ENCODE data around the gene OPCML.

Gene OPCML

DNA sequence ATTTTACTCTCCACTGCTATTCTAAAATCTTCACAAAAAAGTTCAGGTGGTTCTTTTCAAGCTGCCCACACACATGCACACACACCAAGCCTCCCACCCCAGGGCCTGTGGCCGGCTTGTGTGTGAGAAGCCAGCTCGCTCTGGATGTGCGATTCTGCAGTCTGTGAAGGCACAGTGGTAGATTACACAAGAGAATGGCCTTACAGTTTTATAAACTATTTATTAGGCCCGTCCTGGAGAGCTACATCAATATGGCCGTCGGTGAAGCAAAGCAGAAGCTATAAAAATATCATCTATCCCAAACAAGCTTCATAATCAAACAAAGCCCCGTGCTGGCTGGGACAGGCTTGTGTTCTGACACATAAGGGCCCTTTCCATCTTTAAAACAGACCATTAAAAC, 240.5 kb downstream of the OPCML start:
- Mint-ChIP-seq H3K27ac (no peak overlapping the region), H3K4me3 (no peak overlapping the region), H3K4me1 (no peaks in the 10 kb centered on the region), H3K27me3 (no peaks in the 10 kb centered on the region), H3K9me3 (no peaks in the 10 kb centered on the region), H3K36me3 (no peaks in the 10 kb centered on the region)

DNA sequence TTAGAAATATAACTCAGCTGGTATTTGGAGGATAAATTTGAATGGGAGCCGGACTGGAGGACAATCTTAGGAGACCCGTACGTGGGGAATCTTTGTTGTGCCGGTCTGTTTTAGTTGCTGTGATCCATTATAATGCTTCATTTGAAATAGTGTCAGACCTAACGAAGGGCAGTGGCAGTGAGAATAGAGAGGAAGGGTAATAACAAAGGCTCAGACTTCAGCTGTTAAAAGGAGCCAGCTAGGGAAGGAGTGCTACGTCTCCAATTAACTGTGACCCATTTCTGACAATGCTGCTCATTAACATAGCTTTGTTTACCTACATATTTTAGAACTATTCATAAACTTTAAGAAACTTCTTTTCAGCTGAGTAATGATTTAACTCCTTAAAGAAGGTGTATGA, 246.9 kb downstream of the OPCML start:
- no peaks in the 10 kb centered on the region for H3K27me3 Mint-ChIP-seq
- no peaks in the 10 kb centered on the region for H3K9me3 Mint-ChIP-seq
- H3K4me3 Mint-ChIP-seq, result no peak overlapping the region
- H3K27ac Mint-ChIP-seq, result no peak overlapping the region
- no peaks in the 10 kb centered on the region for H3K36me3 Mint-ChIP-seq
- no peaks in the 10 kb centered on the region for H3K4me1 Mint-ChIP-seq

DNA sequence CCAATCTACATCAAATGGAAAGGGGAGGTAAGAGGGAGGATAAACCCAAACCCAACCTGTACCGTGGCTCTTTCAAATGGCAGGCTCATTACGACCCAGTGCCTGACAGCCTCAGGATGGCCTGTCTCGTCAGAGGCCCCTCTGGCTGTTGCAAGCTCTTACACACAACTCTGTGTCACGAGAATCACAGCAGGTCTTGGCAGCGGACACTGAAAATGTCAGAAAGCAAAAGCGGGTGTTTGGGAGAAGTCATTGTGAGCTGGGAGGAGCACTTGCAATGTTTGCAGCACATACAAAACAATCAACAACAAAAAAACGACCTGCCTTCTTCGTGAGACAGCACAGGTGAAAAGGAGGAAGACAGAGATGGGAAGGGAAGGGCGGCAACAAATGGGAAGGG, 248.1 kb downstream of the OPCML start:
- no peaks in the 10 kb centered on the region for H3K27me3 Mint-ChIP-seq
- no peak overlapping the region for H3K27ac Mint-ChIP-seq
- H3K36me3 Mint-ChIP-seq, result no peaks in the 10 kb centered on the region
- H3K4me3 Mint-ChIP-seq, result no peak overlapping the region
- H3K9me3 Mint-ChIP-seq, result no peaks in the 10 kb centered on the region
- H3K4me1 Mint-ChIP-seq, result no peaks in the 10 kb centered on the region

- Mint-ChIP-seq H3K27me3 (no peaks in the 10 kb centered on the region), H3K36me3 (no peaks in the 10 kb centered on the region), H3K9me3 (no peaks in the 10 kb centered on the region), H3K27ac (no peak overlapping the region), H3K4me1 (no peaks in the 10 kb centered on the region), H3K4me3 (no peak overlapping the region)
Observed at GRCh38 chr11:133277886-133278285, 254.4 kb downstream of the OPCML start.

DNA sequence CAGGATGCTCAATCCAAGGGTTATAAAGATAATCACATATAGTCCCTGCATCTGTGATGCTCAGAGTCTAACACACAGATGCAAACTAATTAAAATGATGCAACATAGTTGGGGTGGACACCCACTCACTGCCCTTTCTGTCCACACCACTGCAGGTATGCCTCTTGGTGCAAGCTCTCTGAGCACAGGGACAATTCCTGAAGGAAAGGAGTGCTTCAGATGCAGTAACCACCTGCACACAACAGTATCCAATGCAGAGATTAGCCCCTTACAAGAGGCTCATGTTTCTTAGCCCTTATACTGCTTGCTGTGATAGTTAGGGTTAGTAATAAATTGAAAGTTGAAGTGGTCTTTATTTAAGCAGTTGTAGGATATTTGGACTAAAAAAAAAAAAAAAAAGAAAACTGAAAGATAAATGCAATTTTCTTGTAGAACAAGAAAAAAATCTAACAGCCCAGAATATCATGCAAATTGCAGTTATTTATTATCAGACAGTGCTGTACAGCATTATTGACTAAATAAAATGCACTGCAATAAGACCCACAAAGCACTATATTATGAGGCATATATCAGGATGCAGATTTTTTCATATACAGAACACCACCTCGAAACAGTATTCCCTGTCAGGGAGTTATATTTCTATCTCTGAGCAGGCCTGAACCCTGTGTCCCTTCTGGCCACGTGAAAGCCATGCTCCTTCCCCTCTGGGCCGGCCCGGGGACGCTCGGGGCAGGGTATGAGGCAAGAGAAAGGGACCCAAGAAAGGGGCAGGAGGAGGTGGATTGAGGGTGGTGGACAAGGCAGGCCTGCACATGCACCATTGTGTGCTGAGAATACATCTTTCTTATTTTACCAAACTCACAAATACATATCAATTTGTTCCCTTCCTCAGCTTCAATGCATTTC, 260.2 kb downstream of the OPCML start:
- H3K27ac Mint-ChIP-seq, result no peak overlapping the region
- no peaks in the 10 kb centered on the region for H3K36me3 Mint-ChIP-seq
- no peaks in the 10 kb centered on the region for H3K9me3 Mint-ChIP-seq
- no peak overlapping the region for H3K4me3 Mint-ChIP-seq
- H3K27me3 Mint-ChIP-seq, result peaks cover 2% of the 10 kb centered on the region
- H3K4me1 Mint-ChIP-seq, result no peaks in the 10 kb centered on the region

- peaks cover 2% of the 10 kb centered on the region for H3K27me3 Mint-ChIP-seq
- no peak overlapping the region for H3K4me3 Mint-ChIP-seq
- no peaks in the 10 kb centered on the region for H3K9me3 Mint-ChIP-seq
- no peaks in the 10 kb centered on the region for H3K36me3 Mint-ChIP-seq
- H3K4me1 Mint-ChIP-seq, result no peaks in the 10 kb centered on the region
- H3K27ac Mint-ChIP-seq, result no peak overlapping the region
Observed at GRCh38 chr11:133271206-133271605, 261.1 kb downstream of the OPCML start.

DNA sequence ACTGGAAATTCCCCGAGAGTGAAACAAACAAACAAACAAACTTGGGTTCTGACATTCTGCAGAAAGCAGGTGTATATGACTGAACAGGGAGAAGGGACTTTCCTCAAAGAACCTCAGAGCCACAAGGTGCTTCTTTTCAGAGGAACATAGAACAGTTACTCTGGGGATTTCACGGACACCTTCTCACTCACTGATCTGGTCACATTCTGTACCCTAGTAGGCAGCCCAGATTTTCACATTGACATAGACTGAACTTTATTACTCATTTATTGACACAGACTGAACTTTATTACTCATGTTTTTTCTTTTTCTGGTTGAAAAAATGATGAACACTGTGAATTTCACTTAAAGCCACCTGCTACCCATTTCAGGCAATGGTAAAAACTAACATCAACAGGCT, 263.0 kb downstream of the OPCML start:
- Mint-ChIP-seq H3K4me1 (no peaks in the 10 kb centered on the region), H3K36me3 (no peaks in the 10 kb centered on the region), H3K9me3 (no peaks in the 10 kb centered on the region), H3K27me3 (peaks cover 2% of the 10 kb centered on the region), H3K4me3 (no peak overlapping the region), H3K27ac (no peak overlapping the region)

DNA sequence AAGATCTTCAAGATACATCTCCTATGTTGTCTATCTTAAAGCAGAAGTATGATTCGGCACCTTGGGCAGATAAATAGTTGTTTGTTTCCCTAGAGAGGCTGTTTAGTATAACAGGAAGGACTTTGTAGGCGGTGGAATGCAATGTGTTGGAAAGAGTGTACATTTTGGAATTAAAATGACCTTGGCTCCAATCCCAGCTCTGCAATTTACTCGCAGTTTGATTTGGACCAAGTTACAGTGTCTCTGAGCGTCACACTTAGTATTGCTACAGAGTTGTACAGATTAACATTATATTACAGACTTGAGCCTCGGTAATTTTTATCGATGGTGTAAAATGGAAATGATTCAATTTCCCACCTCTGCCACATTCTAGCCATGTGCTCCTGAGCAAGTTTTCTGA, 265.3 kb downstream of the OPCML start:
- no peak overlapping the region for H3K4me3 Mint-ChIP-seq
- no peak overlapping the region for H3K27ac Mint-ChIP-seq
- H3K36me3 Mint-ChIP-seq, result no peaks in the 10 kb centered on the region
- no peaks in the 10 kb centered on the region for H3K9me3 Mint-ChIP-seq
- H3K27me3 Mint-ChIP-seq, result peaks cover 2% of the 10 kb centered on the region
- no peaks in the 10 kb centered on the region for H3K4me1 Mint-ChIP-seq

GRCh38 chr11:133265530-133266035, 266.7 kb downstream of the OPCML start:
- H3K4me3 Mint-ChIP-seq, result no peak overlapping the region
- H3K36me3 Mint-ChIP-seq, result no peaks in the 10 kb centered on the region
- H3K27me3 Mint-ChIP-seq, result peaks cover 2% of the 10 kb centered on the region
- no peaks in the 10 kb centered on the region for H3K9me3 Mint-ChIP-seq
- H3K27ac Mint-ChIP-seq, result no peak overlapping the region
- H3K4me1 Mint-ChIP-seq, result no peaks in the 10 kb centered on the region

GRCh38 chr11:133263332-133263731, 269.0 kb downstream of the OPCML start:
- Mint-ChIP-seq H3K4me3 (no peak overlapping the region), H3K27ac (no peak overlapping the region), H3K36me3 (no peaks in the 10 kb centered on the region), H3K9me3 (peaks cover 7% of the 10 kb centered on the region), H3K4me1 (no peaks in the 10 kb centered on the region), H3K27me3 (peaks cover 2% of the 10 kb centered on the region)

DNA sequence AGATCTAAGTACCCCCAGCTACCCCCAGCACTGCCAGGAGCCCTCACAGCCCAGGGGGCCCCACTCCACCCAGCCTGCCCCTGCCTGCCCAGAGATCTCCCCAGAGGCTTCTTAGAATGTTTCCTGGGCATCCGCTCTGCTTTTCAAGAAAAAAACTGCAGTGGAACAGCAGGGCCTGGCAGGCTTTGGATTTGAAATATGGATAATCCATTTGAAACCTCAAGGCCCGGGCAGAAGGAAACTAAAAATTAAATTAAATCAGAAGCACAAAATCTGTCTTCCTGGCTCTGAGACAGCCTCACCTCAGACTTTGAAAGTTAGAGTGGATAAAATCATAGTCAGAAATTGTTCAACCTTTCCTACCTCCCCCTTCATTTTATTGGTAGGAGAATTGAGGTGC, 273.6 kb downstream of the OPCML start:
- peaks cover 7% of the 10 kb centered on the region for H3K9me3 Mint-ChIP-seq
- H3K4me3 Mint-ChIP-seq, result no peak overlapping the region
- no peak overlapping the region for H3K27ac Mint-ChIP-seq
- no peaks in the 10 kb centered on the region for H3K4me1 Mint-ChIP-seq
- no peaks in the 10 kb centered on the region for H3K36me3 Mint-ChIP-seq
- H3K27me3 Mint-ChIP-seq, result no peaks in the 10 kb centered on the region

DNA sequence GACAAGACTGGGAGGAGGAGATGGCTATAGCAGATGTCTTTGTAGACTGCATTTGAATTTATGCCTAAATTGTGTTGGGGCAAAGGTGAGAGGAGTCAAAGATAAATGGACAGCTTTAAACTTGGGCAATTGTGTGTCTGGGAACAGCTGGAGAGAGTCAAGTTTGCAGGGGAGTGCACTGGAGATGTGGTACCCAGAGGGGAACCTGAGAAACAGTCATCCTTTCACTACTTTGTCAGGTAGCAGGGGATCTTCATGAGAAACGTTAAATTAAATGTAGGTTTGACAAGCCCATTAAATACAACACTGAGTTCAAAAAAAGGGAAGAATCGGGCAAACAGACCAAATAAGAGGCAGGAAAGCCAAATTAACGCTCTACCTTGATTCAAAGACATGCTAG, 277.7 kb downstream of the OPCML start:
- H3K27me3 Mint-ChIP-seq, result no peaks in the 10 kb centered on the region
- H3K4me1 Mint-ChIP-seq, result no peaks in the 10 kb centered on the region
- H3K36me3 Mint-ChIP-seq, result no peaks in the 10 kb centered on the region
- no peak overlapping the region for H3K4me3 Mint-ChIP-seq
- H3K27ac Mint-ChIP-seq, result no peak overlapping the region
- H3K9me3 Mint-ChIP-seq, result peaks cover under 1% of the 10 kb centered on the region

DNA sequence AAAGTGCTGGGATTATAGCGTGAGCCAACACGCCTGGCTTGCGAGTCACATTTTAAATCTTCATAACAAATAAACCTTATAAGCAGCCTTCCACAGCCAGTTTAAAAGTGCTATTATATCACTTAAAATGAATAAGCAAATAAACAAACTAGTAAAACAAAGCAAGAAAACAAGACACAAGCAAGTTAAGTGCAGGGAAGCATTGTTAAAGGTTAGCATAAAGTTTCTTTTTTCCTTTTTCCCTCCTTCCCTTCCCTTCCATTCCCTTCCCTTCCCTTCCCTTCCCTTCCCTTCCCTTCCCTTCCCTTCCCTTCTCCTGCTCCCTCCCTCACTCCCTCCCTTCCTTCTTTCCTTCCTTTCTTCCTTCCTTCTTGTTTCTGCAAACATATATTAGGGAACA, 278.7 kb downstream of the OPCML start:
- Mint-ChIP-seq H3K36me3 (no peaks in the 10 kb centered on the region), H3K27ac (no peak overlapping the region), H3K4me1 (no peaks in the 10 kb centered on the region), H3K27me3 (no peaks in the 10 kb centered on the region), H3K9me3 (no peaks in the 10 kb centered on the region), H3K4me3 (no peak overlapping the region)

- Mint-ChIP-seq H3K27ac (no peak overlapping the region), H3K4me3 (no peak overlapping the region), H3K9me3 (no peaks in the 10 kb centered on the region), H3K36me3 (no peaks in the 10 kb centered on the region), H3K4me1 (no peaks in the 10 kb centered on the region), H3K27me3 (no peaks in the 10 kb centered on the region)
Observed at GRCh38 chr11:133251841-133252240, 280.5 kb downstream of the OPCML start.

- Mint-ChIP-seq H3K4me1 (no peaks in the 10 kb centered on the region), H3K27ac (no peak overlapping the region)
Observed at GRCh38 chr11:133249530-133249929, 282.8 kb downstream of the OPCML start.

GRCh38 chr11:133249065-133249464, 283.2 kb downstream of the OPCML start:
- H3K4me3 Mint-ChIP-seq, result no peak overlapping the region
- H3K9me3 Mint-ChIP-seq, result no peaks in the 10 kb centered on the region
- H3K36me3 Mint-ChIP-seq, result no peaks in the 10 kb centered on the region
- no peaks in the 10 kb centered on the region for H3K4me1 Mint-ChIP-seq
- H3K27me3 Mint-ChIP-seq, result no peaks in the 10 kb centered on the region
- no peak overlapping the region for H3K27ac Mint-ChIP-seq

More at GRCh38 chr11:133249530-133249929, 282.8 kb downstream of the OPCML start:
- Mint-ChIP-seq H3K9me3 (no peaks in the 10 kb centered on the region), H3K27me3 (no peaks in the 10 kb centered on the region), H3K36me3 (no peaks in the 10 kb centered on the region), H3K4me3 (no peak overlapping the region)

GRCh38 chr11:133243832-133244231, 288.5 kb downstream of the OPCML start:
- no peaks in the 10 kb centered on the region for H3K36me3 Mint-ChIP-seq
- H3K27me3 Mint-ChIP-seq, result peaks cover 3% of the 10 kb centered on the region
- H3K4me3 Mint-ChIP-seq, result no peak overlapping the region
- H3K9me3 Mint-ChIP-seq, result no peaks in the 10 kb centered on the region
- no peak overlapping the region for H3K27ac Mint-ChIP-seq
- no peaks in the 10 kb centered on the region for H3K4me1 Mint-ChIP-seq
